ENCODE data around the gene ARG2. TPM values are rescaled to one million over a fixed set of nuclear protein-coding genes. Genes with fewer than 3 reads are reported as not detected.

The ARG2 gene
- total and polyA plus RNA-seq, 2 of the 4 experiments (the other 2 are of a cell fraction), result 1.1 to 2.5 TPM

- H2AK9ac ChIP-seq (replicated peaks; ENCODE audit: low read depth, low read length, poor library complexity), result peak overlapping the region; percentile 70
- peaks cover 24 to 66% of the 10 kb centered on the region in 2 experiments for H3K79me1 ChIP-seq (ENCODE audit: low read depth in 1 of 2, low read length in 2 of 2)
- H4K8ac ChIP-seq (ENCODE audit: low read depth in 2 of 2, low read length in 2 of 2), result peak overlapping the region; percentile 76 to 85; a peak in 2 of 4 replicates
- WGBS, 2 experiments (ENCODE audit: extremely low coverage in 2 of 2, insufficient read length in 1 of 2), result 0% methylated on average over 4 of the region's 25 CpGs; no CpG with 5 or more reads in 1 of the 2 experiments
- dilution Hi-C loops (cut with HindIII; ENCODE audit: low sequenced_read_pairs, unreplicated experiment), result no loop called here
- H3K9ac ChIP-seq (ENCODE audit: low read depth, low read length), result peak overlapping the region; percentile 87
- peaks cover 12% of the 10 kb centered on the region for H3K9me1 ChIP-seq (ENCODE audit: insufficient read depth, low read length)
- peak overlapping the region; percentile 56; the same call in 1 of the 2 replicates for H4K91ac ChIP-seq (ENCODE audit: insufficient read depth, low read depth, low read length)
- BruUV-seq (replicated peaks), result no TSS peak
- H2BK120ac ChIP-seq (ENCODE audit: low read depth, low read length), result no peak overlapping the region
- no peaks in the 10 kb centered on the region for H3K9me3 ChIP-seq (ENCODE audit: control insufficient read depth, insufficient read depth, low read length)
- peaks cover 3% of the 10 kb centered on the region; the same call in 1 of the 2 replicates for H3K4me1 ChIP-seq (ENCODE audit: control insufficient read depth, insufficient read depth, low read length)
- peak overlapping the region; percentile 97 for H3K27ac ChIP-seq (ENCODE audit: insufficient read depth, low read length)
- no peak overlapping the region for H3K23ac ChIP-seq (ENCODE audit: low read depth, low read length)
- no peak overlapping the region for H3K4ac ChIP-seq (ENCODE audit: low read depth, low read length)
- peak overlapping the region; percentile 92 for H3K4me2 ChIP-seq (ENCODE audit: low read depth, low read length)
- peaks cover 29% of the 10 kb centered on the region for H4K20me1 ChIP-seq (ENCODE audit: insufficient read depth, low read length)
- POLR2A ChIA-PET (ENCODE audit: unreplicated experiment), result no interaction called here
- 0 out of 2 replicates have a peak overlapping the region, but pooled peaks have one; percentile 7 for H3K56ac ChIP-seq (ENCODE audit: extremely low read depth, insufficient read depth, low read length)
- no peak overlapping the region for H2AK5ac ChIP-seq (ENCODE audit: low read depth, low read length)
- peaks cover 7% of the 10 kb centered on the region for H3K36me3 ChIP-seq (ENCODE audit: control insufficient read depth, insufficient read depth, low read length)
- TF ChIP-seq CTCF (conservative IDR thresholded peaks at IDR 0.05; ENCODE audit: low read depth, low read length) (0 out of 2 replicates have a peak, but pooled peaks have one; percentile 10), MAZ (IDR thresholded peaks at IDR 0.05; ENCODE audit: borderline replicate concordance, low read depth, low read length) (no peak), RFX5 (IDR thresholded peaks at IDR 0.05; ENCODE audit: low read depth, low read length) (no peak), RAD21 (IDR thresholded peaks at IDR 0.05; ENCODE audit: low read length) (no peak), MXI1 (IDR thresholded peaks at IDR 0.05; ENCODE audit: borderline replicate concordance, low read depth, low read length) (peak; percentile 42; the same call in 1 of the 2 replicates), CHD1 (IDR thresholded peaks at IDR 0.05; ENCODE audit: low read depth, low read length) (no peak; the same call in 1 of the 2 replicates)
- ATAC-seq (ENCODE audit: low read depth) (peak; percentile 82), DNase-seq (peak; percentile 45)
- peak overlapping the region; percentile 13; the same call in 1 of the 2 replicates for H4K5ac ChIP-seq (ENCODE audit: low read depth, low read length)
- in situ Hi-C loops (cut with MboI; ENCODE audit: low sequenced_read_pairs), result no loop called here
- peak overlapping the region; percentile 78 for H3K4me3 ChIP-seq (ENCODE audit: insufficient read depth, low read depth, low read length)
- no peak overlapping the region; the same call in 1 of the 2 replicates for H3K14ac ChIP-seq (replicated peaks; ENCODE audit: low read depth, low read length)
- CTCF ChIA-PET, result interaction anchor here (1.1 kb wide), 2 partner anchors 10 to 31 kb away, joined by 4 to 7 read pairs; no protein-coding TSS in a partner anchor
- H3K18ac ChIP-seq (ENCODE audit: low read depth, low read length), result no peak overlapping the region
- intact Hi-C loops (cut with micrococcal nuclease), result no loop called here
- no peak overlapping the region for H2BK20ac ChIP-seq (ENCODE audit: low read depth, low read length)
- H3K27me3 ChIP-seq (ENCODE audit: control insufficient read depth, insufficient read depth, low read length), result no peaks in the 10 kb centered on the region
- H2BK5ac ChIP-seq (ENCODE audit: low read depth, low read length, poor library complexity, severe bottlenecking), result peak overlapping the region; percentile 50
- H2BK15ac ChIP-seq (ENCODE audit: low read depth, low read length), result no peak overlapping the region
- H2AFZ ChIP-seq (replicated peaks; ENCODE audit: low read length, poor library complexity), result peak overlapping the region; percentile 100
Observed at GRCh38 chr14:67674139-67674479, 54.4 kb downstream of the ARG2 start.

Measured in IMR-90 (cell line).